Brain microvascular endothelial cell (primary cell): ENCODE data around the gene RNF115.
"Not testable (repeated sequence)": the region's sequence is repeated elsewhere in the genome, so short reads cannot be mapped to it uniquely, and the experiment has no call there.

Experiments
- DNase-seq: peaks from one replicate; pipeline ENCODE4 v3.0.0-alpha.2; 2020
- H3K27ac ChIP-seq: fragments of 250-450 bp; sonication (Bioruptor Pico); 2 replicates; pipeline ENCODE4 v1.5.1; 2020; ENCODE audit warnings: mild to moderate bottlenecking, moderate library complexity
- H3K27me3 ChIP-seq: fragments of 250-450 bp; sonication (Bioruptor Pico); replicated peaks from 2 replicates; pipeline ENCODE4 v1.5.1; 2020; ENCODE audit warnings: mild to moderate bottlenecking
- H3K36me3 ChIP-seq: fragments of 250-450 bp; sonication (Bioruptor Pico); replicated peaks from 2 replicates; pipeline ENCODE4 v1.5.1; 2020; ENCODE audit warnings: mild to moderate bottlenecking
- H3K4me3 ChIP-seq: 2 replicates; pipeline ENCODE4 v1.5.1; 2011; ENCODE audit warnings: low read depth, mild to moderate bottlenecking, control low read depth, low read length, moderate library complexity
- CTCF ChIP-seq: IDR thresholded peaks from 2 replicates; pipeline ENCODE4 v1.5.1; 2011; ENCODE audit warnings: low read depth, mild to moderate bottlenecking, moderate library complexity, low read length, control low read depth, inconsistent platforms; ENCODE audit errors: missing control alignments
- in situ Hi-C: cut with HindIII; loops from 2 replicates; pipeline ENCODE4 v1.10.0; 2017; ENCODE audit warnings: low sequenced_read_pairs, low pct_ligation_motif_present

Gene RNF115

GRCh38 chr1:145771056-145771455 is 52.8 kb downstream of the RNF115 start:
- no peak overlapping the region for H3K27ac ChIP-seq
- H3K36me3 ChIP-seq: peaks cover 2% of the 10 kb centered on the region
- in situ Hi-C loops: no loop called here
- TF ChIP-seq CTCF: no peak
- H3K4me3 ChIP-seq: no peak overlapping the region
- DNase-seq: no peak
- no peaks in the 10 kb centered on the region for H3K27me3 ChIP-seq

- in situ Hi-C loops, H3K27ac ChIP-seq, H3K27me3 ChIP-seq, H3K4me3 ChIP-seq, DNase-seq, H3K36me3 ChIP-seq: not testable (repeated sequence)
Observed at GRCh38 chr1:145768004-145768403, 55.9 kb downstream of the RNF115 start.

- in situ Hi-C loops, H3K27me3 ChIP-seq, H3K4me3 ChIP-seq, DNase-seq, H3K27ac ChIP-seq, H3K36me3 ChIP-seq: not testable (repeated sequence)
Observed at GRCh38 chr1:145766926-145767325, 57.0 kb downstream of the RNF115 start.

GRCh38 chr1:145765585-145766360 is 58.1 kb downstream of the RNF115 start:
- H3K4me3 ChIP-seq, H3K27me3 ChIP-seq: not testable (repeated sequence)

GRCh38 chr1:145765127-145765526 is 58.8 kb downstream of the RNF115 start:
- H3K27me3 ChIP-seq, DNase-seq, H3K36me3 ChIP-seq, in situ Hi-C loops, H3K27ac ChIP-seq, H3K4me3 ChIP-seq: not testable (repeated sequence)

More at GRCh38 chr1:145765585-145766360, 58.1 kb downstream of the RNF115 start:
- DNase-seq, H3K27ac ChIP-seq, in situ Hi-C loops, H3K36me3 ChIP-seq: not testable (repeated sequence)

GRCh38 chr1:145764231-145764940 is 59.5 kb downstream of the RNF115 start:
- H3K4me3 ChIP-seq, DNase-seq, H3K27ac ChIP-seq, H3K36me3 ChIP-seq, in situ Hi-C loops, H3K27me3 ChIP-seq: not testable (repeated sequence)

- H3K27me3 ChIP-seq, H3K27ac ChIP-seq, in situ Hi-C loops, H3K36me3 ChIP-seq, DNase-seq, H3K4me3 ChIP-seq: not testable (repeated sequence)
Observed at GRCh38 chr1:145762001-145762400, 61.9 kb downstream of the RNF115 start.

- DNase-seq, H3K27ac ChIP-seq, H3K27me3 ChIP-seq, H3K36me3 ChIP-seq, H3K4me3 ChIP-seq, in situ Hi-C loops: not testable (repeated sequence)
Observed at GRCh38 chr1:145761498-145761897, 62.4 kb downstream of the RNF115 start.

- in situ Hi-C loops, H3K27ac ChIP-seq, H3K4me3 ChIP-seq, H3K27me3 ChIP-seq, H3K36me3 ChIP-seq, DNase-seq: not testable (repeated sequence)
Observed at GRCh38 chr1:145760395-145760949, 63.4 kb downstream of the RNF115 start.
